Amniotic stem cell (primary cell): ENCODE results near the gene CELF1.
"Not testable (repeated sequence)": the region's sequence is repeated elsewhere in the genome, so short reads cannot be mapped to it uniquely, and the experiment has no call there.

ENCODE experiments used
- DNase-seq: peaks from one replicate; lab custom pipeline; 2025; lab: John Stamatoyannopoulos, UW

The CELF1 gene

GRCh38 chr11:47538741-47539565, 14.0 kb downstream of the CELF1 start:
- DNase-seq, result no peak

DNA sequence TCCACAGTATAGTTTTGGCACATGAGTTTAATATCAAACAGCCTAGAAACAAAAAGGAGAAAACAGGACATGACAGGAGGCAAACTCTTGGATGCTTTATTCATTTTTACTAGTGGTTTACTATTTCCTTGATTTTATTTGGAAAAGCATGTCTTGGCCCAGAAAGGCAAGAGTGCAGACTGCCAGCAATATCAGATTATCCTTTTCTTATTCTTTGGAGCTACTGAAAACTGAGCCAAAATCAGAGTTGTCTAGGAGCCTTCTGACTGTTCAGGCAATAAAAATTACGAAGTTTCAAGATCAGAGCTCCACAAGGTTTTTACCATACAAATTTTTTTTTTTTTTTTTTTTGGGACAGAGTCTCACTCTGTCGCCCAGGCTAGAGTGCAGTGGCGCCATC, 16.0 kb downstream of the CELF1 start:
- DNase-seq, result no peak

- no peak for DNase-seq
Observed at GRCh38 chr11:47534704-47535251, 18.2 kb downstream of the CELF1 start.

- DNase-seq, result no peak
Observed at GRCh38 chr11:47533690-47534151, 19.2 kb downstream of the CELF1 start.

GRCh38 chr11:47532597-47533213, 20.2 kb downstream of the CELF1 start:
- DNase-seq, result no peak

GRCh38 chr11:47531666-47532065, 21.3 kb downstream of the CELF1 start:
- DNase-seq, result no peak

GRCh38 chr11:47530721-47531120, 22.2 kb downstream of the CELF1 start:
- not testable (repeated sequence) for DNase-seq

DNA sequence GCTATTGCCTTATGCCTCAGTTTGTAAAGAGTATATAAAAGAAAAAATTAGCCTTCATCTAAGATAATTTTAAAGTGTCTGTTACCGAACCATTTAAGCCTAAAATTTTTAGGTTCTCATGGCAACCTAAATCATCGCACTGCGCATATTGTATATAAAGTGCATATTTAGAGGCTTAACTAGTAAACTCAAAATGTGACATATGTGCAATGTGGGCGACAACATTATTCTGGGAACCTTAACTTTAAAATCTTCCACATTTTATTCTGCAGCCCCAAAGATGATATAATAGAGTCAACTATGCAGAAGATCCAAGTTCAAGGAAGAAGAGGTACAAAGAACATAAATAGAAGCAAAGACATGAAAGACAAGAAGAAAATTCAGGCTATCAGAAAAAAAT, 23.0 kb downstream of the CELF1 start:
- no peak for DNase-seq

GRCh38 chr11:47527186-47527585, 25.7 kb downstream of the CELF1 start:
- DNase-seq, result no peak

DNA sequence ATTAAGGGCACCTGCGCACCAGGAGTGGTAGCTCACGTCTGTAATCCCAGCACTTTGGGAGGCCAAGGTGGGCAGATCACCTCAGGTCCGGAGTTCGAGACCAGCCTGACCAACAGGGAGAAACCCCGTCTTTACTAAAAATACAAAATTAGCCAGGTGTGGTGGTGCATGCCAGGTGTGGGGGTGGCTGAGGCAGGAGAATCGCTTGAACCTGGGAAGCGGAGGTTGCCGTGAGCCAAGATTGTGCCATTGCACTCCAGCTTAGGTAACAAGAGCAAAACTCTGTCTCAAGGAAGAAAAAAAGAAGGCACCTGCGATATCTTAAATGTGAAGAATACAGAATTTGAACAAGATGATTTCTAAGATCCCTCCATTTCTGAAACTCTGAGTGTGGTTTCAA, 26.9 kb downstream of the CELF1 start:
- not testable (repeated sequence) for DNase-seq

GRCh38 chr11:47524291-47524874, 28.5 kb downstream of the CELF1 start:
- DNase-seq, result no peak

DNA sequence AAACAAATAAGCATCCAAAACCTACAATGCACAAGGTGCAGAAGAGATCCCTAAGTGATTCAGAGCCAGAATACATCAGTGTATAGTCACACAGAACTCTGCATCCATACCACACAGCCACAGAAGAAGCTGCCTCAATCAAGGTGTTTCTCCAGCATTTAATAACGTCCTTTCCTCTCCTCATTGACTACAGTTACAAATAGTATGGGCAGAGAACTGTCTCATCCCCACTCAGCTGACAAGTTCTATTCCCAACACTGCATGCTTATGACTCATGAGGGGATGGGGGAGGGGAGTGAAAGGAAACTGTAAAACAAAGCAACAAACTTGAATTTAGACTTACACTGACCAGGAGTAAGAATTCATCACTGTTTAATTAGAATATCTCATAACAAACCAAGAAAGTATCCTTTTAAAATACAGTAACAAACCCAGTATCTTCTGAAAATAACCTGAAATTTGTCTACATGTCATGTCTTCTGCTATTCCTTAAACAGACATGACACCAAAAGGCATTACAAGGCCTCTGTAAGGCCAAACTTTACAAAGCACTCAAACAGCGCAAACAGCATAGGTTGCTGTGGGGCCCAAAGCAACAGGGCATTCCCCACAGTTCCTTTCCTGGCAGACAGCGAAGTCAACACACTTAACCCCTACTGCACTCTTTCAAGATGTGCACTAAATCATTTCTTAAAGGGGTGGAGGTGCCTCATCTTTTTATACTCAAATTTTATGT, 29.3 kb downstream of the CELF1 start:
- DNase-seq, result peak; percentile 54

- DNase-seq, result no peak
Observed at GRCh38 chr11:47518212-47518964, 34.5 kb downstream of the CELF1 start.

- no peak for DNase-seq
Observed at GRCh38 chr11:47516984-47517853, 35.7 kb downstream of the CELF1 start.

DNA sequence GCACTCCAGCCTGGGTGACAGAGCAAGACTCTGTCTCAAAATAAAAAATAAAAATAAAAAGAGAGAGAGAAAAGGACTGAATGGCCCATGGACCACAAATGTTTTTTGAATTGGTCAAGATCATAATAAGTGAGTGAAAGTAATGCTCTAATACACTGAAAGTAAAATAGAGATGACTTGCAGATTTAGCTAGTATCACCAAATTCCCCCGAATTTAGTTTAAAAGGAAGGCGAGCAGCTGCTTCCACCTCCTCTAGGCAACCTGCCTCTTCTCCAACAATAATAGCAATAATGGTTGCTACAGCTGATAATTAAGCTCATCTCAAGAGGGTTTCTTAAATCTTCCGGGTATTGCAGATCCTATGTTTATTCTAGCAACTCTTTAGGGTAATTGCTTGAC, 36.8 kb downstream of the CELF1 start:
- DNase-seq, result no peak

- DNase-seq, result peak; percentile 45
Observed at GRCh38 chr11:47514825-47515647, 37.9 kb downstream of the CELF1 start.

DNA sequence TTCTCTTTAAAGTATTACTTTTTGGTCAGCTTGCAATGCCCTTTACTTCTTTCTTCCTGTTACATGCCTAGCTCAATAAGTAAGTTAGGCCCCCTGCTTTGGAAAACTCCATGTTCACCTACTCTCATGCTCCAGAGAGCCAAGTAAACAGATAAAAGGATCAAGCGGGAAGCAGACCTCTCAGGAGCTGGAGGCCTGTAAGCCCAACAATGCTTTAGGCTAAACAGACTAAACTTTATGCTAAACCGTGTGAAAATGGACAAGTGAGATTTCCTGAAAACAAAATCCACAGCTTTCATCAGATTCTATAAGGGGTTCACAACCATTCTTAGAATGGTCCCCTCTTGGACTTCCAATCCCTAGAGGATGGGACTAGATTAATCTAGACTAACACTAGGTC, 40.2 kb downstream of the CELF1 start:
- no peak for DNase-seq

- DNase-seq, result no peak
Observed at GRCh38 chr11:47511917-47512316, 41.0 kb downstream of the CELF1 start.

DNA sequence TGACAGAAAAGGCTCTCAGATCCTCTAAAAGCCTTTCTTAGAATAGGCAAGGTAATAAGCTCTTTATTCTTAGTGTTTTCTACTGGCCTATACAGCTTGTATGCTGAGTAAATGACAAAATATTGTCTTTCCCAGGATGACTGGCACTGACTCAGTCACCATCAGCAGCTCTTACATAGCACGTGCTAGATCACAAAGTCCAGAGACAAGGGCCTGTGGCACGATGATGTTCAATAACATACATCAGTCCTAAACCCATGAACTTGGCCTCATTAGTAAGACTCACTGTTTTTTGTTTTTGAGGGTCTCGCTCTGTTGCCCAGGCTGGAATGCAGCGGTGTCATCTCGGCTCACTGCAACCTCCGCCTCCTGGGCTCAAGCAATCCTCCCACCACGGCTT, 42.7 kb downstream of the CELF1 start:
- DNase-seq, result no peak
